A673 (cell line): ENCODE results near the gene BCO1. TPM values are rescaled to one million over a fixed set of nuclear protein-coding genes. Genes with fewer than 3 reads are reported as not detected.

ENCODE experiments used
- BruUV-seq: library from RNA; stranded (reverse); fragments of 400-500 nt; replicated peaks from 2 replicates; lab custom pipeline; 2021; lab: Mats Ljungman, UMichigan
- CTCF ChIA-PET: fragments of 300-600 bp; sonication (Branson Sonifier 250); formaldehyde crosslinking; loops from one replicate; lab custom pipeline; 2022; ENCODE audit warnings: antibody characterized with exemption; lab: Charles Lee
- POLR2A ChIA-PET: fragments of 300-600 bp; sonication (Branson Sonifier 250); formaldehyde crosslinking; loops from one replicate; lab custom pipeline; 2022; ENCODE audit warnings: antibody characterized with exemption; ENCODE audit not compliant: low non-redundant PET; lab: Charles Lee
- DNase-seq: peaks from one replicate; pipeline ENCODE4 v3.0.0-alpha.2; 2015; ENCODE audit warnings: low spot score
- H3K27ac ChIP-seq: fragments of 200-600 bp; sonication (generic); 2 replicates; pipeline ENCODE4 v1.5.1; 2016; ENCODE audit warnings: mixed run types, low read depth, mild to moderate bottlenecking, mixed read lengths, antibody characterized with exemption, low read length; ENCODE audit not compliant: poor library complexity, severe bottlenecking
- H3K27me3 ChIP-seq: fragments of 200-600 bp; sonication (generic); replicated peaks from 2 replicates; pipeline ENCODE4 v1.6.1; 2017; ENCODE audit warnings: mixed run types, low read depth, mild to moderate bottlenecking, mixed read lengths, antibody characterized with exemption, low read length; ENCODE audit not compliant: insufficient read depth, poor library complexity
- H3K36me3 ChIP-seq: fragments of 200-600 bp; sonication (generic); 2 replicates; pipeline ENCODE4 v1.6.1; 2016; ENCODE audit warnings: mixed run types, mild to moderate bottlenecking, mixed read lengths, antibody characterized with exemption, low read length; ENCODE audit not compliant: insufficient read depth, poor library complexity, severe bottlenecking
- H3K4me1 ChIP-seq: fragments of 200-600 bp; sonication (generic); 2 replicates; pipeline ENCODE4 v1.6.1; 2017; ENCODE audit warnings: mixed run types, mild to moderate bottlenecking, mixed read lengths, antibody characterized with exemption, low read length; ENCODE audit not compliant: insufficient read depth, poor library complexity, severe bottlenecking
- H3K4me3 ChIP-seq: fragments of 200-600 bp; sonication (generic); 2 replicates; pipeline ENCODE4 v1.5.1; 2016; ENCODE audit warnings: low read depth, mixed run types, mild to moderate bottlenecking, mixed read lengths, low read length; ENCODE audit not compliant: poor library complexity, severe bottlenecking
- H3K9me3 ChIP-seq: fragments of 200-600 bp; sonication (generic); 2 replicates; pipeline ENCODE4 v1.6.1; 2016; ENCODE audit warnings: mixed run types, low read depth, mild to moderate bottlenecking, mixed read lengths, antibody characterized with exemption, low read length; ENCODE audit not compliant: poor library complexity, severe bottlenecking
- CTCF ChIP-seq: fragments of 300-800, 200-600 bp; sonication (generic); conservative IDR thresholded peaks from 2 replicates; pipeline ENCODE4 v1.5.1; 2017; ENCODE audit warnings: low read depth, mild to moderate bottlenecking, antibody characterized with exemption, low read length, moderate library complexity, mixed read lengths
- EZH2 ChIP-seq: fragments of 200-600 bp; sonication (generic); IDR thresholded peaks from 2 replicates; pipeline ENCODE4 v1.6.1; 2017; ENCODE audit warnings: borderline replicate concordance, low read depth, mild to moderate bottlenecking, mixed read lengths, antibody characterized with exemption, low read length; ENCODE audit not compliant: poor library complexity, severe bottlenecking
- intact Hi-C: fragments of 100-400 bp; cut with micrococcal nuclease; formaldehyde crosslinking; loops from one replicate; pipeline ENCODE4 v1.10.0; 2022; ENCODE audit not compliant: unreplicated experiment
- total RNA-seq: library from RNA; stranded (reverse); gene quantifications from 2 replicates; pipeline ENCODE4 v1.2.3, GENCODE V29; 2021

Gene BCO1
- total RNA-seq, 1 experiment from 2014 or later, result 0.19 TPM

- ChIA-PET CTCF (no interaction called here), POLR2A (no interaction called here)
- TF ChIP-seq CTCF (no peak), EZH2 (no peak)
- Histone ChIP-seq H3K4me1 (no peaks in the 10 kb centered on the region), H3K4me3 (no peak overlapping the region), H3K36me3 (no peaks in the 10 kb centered on the region), H3K27me3 (no peaks in the 10 kb centered on the region), H3K27ac (no peak overlapping the region), H3K9me3 (no peaks in the 10 kb centered on the region)
- DNase-seq, result no peak
- BruUV-seq, result no TSS peak
- intact Hi-C loops, result no loop called here
Measured at GRCh38 chr16:81327011-81327410, 88.5 kb downstream of the BCO1 start.

GRCh38 chr16:81327447-81328196 is 89.1 kb downstream of the BCO1 start:
- ChIA-PET CTCF (no interaction called here), POLR2A (no interaction called here)
- BruUV-seq, result no TSS peak
- DNase-seq, result no peak
- no peaks in the 10 kb centered on the region for H3K9me3 ChIP-seq
- TF ChIP-seq CTCF (no peak), EZH2 (no peak)
- no peaks in the 10 kb centered on the region for H3K36me3 ChIP-seq
- H3K27ac ChIP-seq, result no peak overlapping the region
- H3K4me3 ChIP-seq, result no peak overlapping the region
- no peaks in the 10 kb centered on the region for H3K27me3 ChIP-seq
- H3K4me1 ChIP-seq, result no peaks in the 10 kb centered on the region
- intact Hi-C loops, result no loop called here

GRCh38 chr16:81329947-81330346 is 91.5 kb downstream of the BCO1 start:
- BruUV-seq, result no TSS peak
- ChIA-PET POLR2A (interaction anchor here (0.5 kb wide), 1 partner anchor 1676 kb away, joined by 3 read pairs; no protein-coding TSS in a partner anchor), CTCF (no interaction called here)
- no peak overlapping the region for H3K4me3 ChIP-seq
- H3K4me1 ChIP-seq, result no peaks in the 10 kb centered on the region
- no peaks in the 10 kb centered on the region for H3K36me3 ChIP-seq
- no peaks in the 10 kb centered on the region for H3K9me3 ChIP-seq
- TF ChIP-seq EZH2, result no peak
- DNase-seq, result no peak
- H3K27me3 ChIP-seq, result no peaks in the 10 kb centered on the region
- intact Hi-C loops, result no loop called here
- H3K27ac ChIP-seq, result no peak overlapping the region
